ENCODE measurements around the gene CFAP61.

Gene CFAP61

DNA sequence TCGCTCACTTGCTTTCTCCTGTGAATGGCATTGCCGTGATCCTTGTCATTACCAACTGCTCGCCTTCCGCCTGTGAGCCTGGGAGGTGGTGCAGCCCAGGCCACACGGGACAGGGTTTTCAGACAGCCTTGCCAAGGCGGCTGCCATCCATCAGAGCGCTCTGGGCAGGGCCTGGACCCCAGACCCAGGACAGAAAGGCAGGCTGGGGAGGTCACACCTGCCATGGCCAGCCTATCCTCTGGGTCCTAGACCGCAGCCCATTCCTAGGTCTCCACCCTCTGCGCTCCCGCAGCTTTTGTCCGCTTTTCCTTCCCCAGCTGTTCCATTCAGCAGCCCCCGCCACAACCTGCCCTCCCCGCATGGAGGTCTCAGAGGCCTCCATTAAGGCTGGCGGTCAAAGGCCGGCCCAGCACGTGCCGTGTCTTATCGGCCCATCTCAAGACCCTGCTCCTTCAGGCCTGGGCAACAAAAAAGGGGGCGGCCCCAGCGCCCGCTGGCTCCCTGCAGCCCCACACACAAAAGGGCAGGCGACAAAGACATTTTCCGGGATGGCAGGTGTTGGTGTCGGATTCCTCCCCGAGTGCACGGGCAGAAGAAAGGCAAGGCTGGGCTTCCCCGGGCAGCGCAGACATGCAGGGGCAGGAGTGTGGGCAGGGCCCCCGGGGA, 343.7 kb downstream of the CFAP61 start:
- no peak overlapping the region for H3K27ac ChIP-seq (ENCODE audit: low read depth, low read length)
- no peaks in the 10 kb centered on the region for H3K9me3 ChIP-seq (ENCODE audit: insufficient read depth, low read length)
- H3K9ac ChIP-seq (ENCODE audit: low read length), result no peak overlapping the region
- TF ChIP-seq EZH2phosphoT487 (conservative IDR thresholded peaks at IDR 0.05; ENCODE audit: low read length), result no peak
- TF ChIP-seq, protein P1, sequence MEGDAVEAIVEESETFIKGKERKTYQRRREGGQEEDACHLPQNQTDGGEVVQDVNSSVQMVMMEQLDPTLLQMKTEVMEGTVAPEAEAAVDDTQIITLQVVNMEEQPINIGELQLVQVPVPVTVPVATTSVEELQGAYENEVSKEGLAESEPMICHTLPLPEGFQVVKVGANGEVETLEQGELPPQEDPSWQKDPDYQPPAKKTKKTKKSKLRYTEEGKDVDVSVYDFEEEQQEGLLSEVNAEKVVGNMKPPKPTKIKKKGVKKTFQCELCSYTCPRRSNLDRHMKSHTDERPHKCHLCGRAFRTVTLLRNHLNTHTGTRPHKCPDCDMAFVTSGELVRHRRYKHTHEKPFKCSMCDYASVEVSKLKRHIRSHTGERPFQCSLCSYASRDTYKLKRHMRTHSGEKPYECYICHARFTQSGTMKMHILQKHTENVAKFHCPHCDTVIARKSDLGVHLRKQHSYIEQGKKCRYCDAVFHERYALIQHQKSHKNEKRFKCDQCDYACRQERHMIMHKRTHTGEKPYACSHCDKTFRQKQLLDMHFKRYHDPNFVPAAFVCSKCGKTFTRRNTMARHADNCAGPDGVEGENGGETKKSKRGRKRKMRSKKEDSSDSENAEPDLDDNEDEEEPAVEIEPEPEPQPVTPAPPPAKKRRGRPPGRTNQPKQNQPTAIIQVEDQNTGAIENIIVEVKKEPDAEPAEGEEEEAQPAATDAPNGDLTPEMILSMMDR (IDR thresholded peaks at IDR 0.05; ENCODE audit: insufficient read depth, low read length, poor library complexity, severe bottlenecking), result no peak
- H3K4me3 ChIP-seq (ENCODE audit: insufficient read depth, low read length, poor library complexity, severe bottlenecking), result no peak overlapping the region
- H3K79me2 ChIP-seq (ENCODE audit: insufficient read depth, low read length), result no peaks in the 10 kb centered on the region
- no peaks in the 10 kb centered on the region for H3K27me3 ChIP-seq (ENCODE audit: low read length)
- H4K20me1 ChIP-seq (ENCODE audit: low read depth, low read length), result no peaks in the 10 kb centered on the region
- no peaks in the 10 kb centered on the region for H3K9me2 ChIP-seq (replicated peaks; ENCODE audit: insufficient read depth, low read length)
- H2AFZ ChIP-seq (ENCODE audit: low read depth, low read length, severe bottlenecking), result no peak overlapping the region
- no peaks in the 10 kb centered on the region for H3K36me3 ChIP-seq (ENCODE audit: low read length)
- no peaks in the 10 kb centered on the region for H3F3A ChIP-seq (ENCODE audit: insufficient read depth)
- H3K4me2 ChIP-seq (ENCODE audit: low read depth, low read length, poor library complexity, severe bottlenecking), result no peak overlapping the region

DNA sequence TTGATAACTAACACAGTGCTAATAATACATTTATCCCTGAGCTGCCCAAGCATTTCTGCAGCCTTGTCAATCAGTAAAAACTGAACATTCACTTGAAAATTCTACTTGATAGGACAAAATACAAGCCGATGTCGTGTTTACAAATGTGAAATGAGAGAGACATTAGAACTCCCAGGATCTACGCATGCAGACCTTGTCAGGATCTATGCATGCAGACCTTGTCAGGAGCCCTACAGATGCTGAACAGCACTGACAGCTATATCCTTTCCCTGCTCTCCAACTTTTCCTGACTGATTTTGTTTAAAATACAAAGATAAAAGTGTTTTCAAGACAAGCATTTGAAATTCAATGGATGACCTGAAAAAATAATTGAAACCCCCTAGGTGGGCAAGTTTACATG, 344.5 kb downstream of the CFAP61 start:
- H3K9ac ChIP-seq (ENCODE audit: low read length), result no peak overlapping the region

GRCh38 chr20:20398123-20398522, 345.8 kb downstream of the CFAP61 start:
- H2AFZ ChIP-seq (ENCODE audit: low read depth, low read length, severe bottlenecking), result no peak overlapping the region
- H3K27me3 ChIP-seq (ENCODE audit: low read length), result no peaks in the 10 kb centered on the region
- H3K4me2 ChIP-seq (ENCODE audit: low read depth, low read length, poor library complexity, severe bottlenecking), result no peak overlapping the region
- H3K9me2 ChIP-seq (replicated peaks; ENCODE audit: insufficient read depth, low read length), result no peaks in the 10 kb centered on the region
- H3K79me2 ChIP-seq (ENCODE audit: insufficient read depth, low read length), result no peaks in the 10 kb centered on the region
- H3K9ac ChIP-seq (ENCODE audit: low read length), result no peak overlapping the region
- H4K20me1 ChIP-seq (ENCODE audit: low read depth, low read length), result no peaks in the 10 kb centered on the region
- H3K36me3 ChIP-seq (ENCODE audit: low read length), result no peaks in the 10 kb centered on the region
- no peaks in the 10 kb centered on the region for H3K9me3 ChIP-seq (ENCODE audit: insufficient read depth, low read length)
- H3K4me3 ChIP-seq (ENCODE audit: insufficient read depth, low read length, poor library complexity, severe bottlenecking), result no peak overlapping the region
- H3K27ac ChIP-seq (ENCODE audit: low read depth, low read length), result no peak overlapping the region
- no peak for TF ChIP-seq EZH2phosphoT487 (conservative IDR thresholded peaks at IDR 0.05; ENCODE audit: low read length)
- TF ChIP-seq, protein P1 (IDR thresholded peaks at IDR 0.05; ENCODE audit: insufficient read depth, low read length, poor library complexity, severe bottlenecking), result no peak
- H3F3A ChIP-seq (ENCODE audit: insufficient read depth), result no peaks in the 10 kb centered on the region

More for the DNA sequence above, 344.5 kb downstream of the CFAP61 start:
- Histone ChIP-seq H3F3A (ENCODE audit: insufficient read depth) (no peaks in the 10 kb centered on the region), H3K9me3 (ENCODE audit: insufficient read depth, low read length) (no peaks in the 10 kb centered on the region), H3K36me3 (ENCODE audit: low read length) (no peaks in the 10 kb centered on the region), H3K27ac (ENCODE audit: low read depth, low read length) (no peak overlapping the region), H3K27me3 (ENCODE audit: low read length) (no peaks in the 10 kb centered on the region), H3K4me2 (ENCODE audit: low read depth, low read length, poor library complexity, severe bottlenecking) (no peak overlapping the region), H3K79me2 (ENCODE audit: insufficient read depth, low read length) (no peaks in the 10 kb centered on the region), H3K9me2 (replicated peaks; ENCODE audit: insufficient read depth, low read length) (no peaks in the 10 kb centered on the region), H2AFZ (ENCODE audit: low read depth, low read length, severe bottlenecking) (no peak overlapping the region), H4K20me1 (ENCODE audit: low read depth, low read length) (no peaks in the 10 kb centered on the region), H3K4me3 (ENCODE audit: insufficient read depth, low read length, poor library complexity, severe bottlenecking) (no peak overlapping the region)
- TF ChIP-seq, protein P1 (IDR thresholded peaks at IDR 0.05; ENCODE audit: insufficient read depth, low read length, poor library complexity, severe bottlenecking), result no peak
- no peak for TF ChIP-seq EZH2phosphoT487 (conservative IDR thresholded peaks at IDR 0.05; ENCODE audit: low read length)
